ENCODE results near the gene IGHMBP2.

The IGHMBP2 gene

DNA sequence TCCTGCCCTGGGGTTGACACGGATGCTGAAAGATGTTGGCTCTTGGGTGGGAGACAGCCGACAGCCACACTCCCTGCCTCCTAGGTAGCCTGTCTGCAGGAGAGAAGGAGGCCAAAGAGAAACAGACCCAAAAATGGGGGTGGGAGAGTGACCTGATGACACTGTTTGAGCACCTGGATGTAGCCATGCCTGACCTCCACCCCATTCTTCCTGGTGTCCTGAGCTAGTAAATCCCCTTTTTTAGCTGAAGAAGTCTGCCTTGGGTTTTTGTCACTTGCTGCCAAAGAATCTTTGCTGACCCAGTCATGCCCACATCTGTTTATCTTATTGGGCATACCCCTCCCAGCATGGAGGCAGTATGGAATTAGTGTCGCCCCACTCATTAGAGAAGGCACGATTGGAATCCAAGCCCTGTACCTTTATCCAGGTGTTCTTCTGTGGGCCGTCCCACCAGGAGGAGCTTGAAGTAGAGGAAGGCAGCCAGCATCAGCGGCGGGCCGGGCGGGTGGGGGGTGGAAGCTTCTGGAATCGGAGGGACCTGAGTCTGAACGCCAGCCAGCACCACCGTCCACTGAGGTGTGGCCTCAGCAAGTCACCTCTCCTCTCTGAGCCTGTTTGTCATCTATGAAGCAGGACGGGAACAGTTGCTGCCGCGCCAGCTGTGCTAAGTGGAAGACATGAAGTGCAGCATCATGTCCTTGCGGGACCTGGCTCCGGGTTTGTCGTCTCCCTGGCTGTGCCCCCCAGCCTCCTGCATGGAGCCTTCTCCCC is 37.8 kb downstream of the IGHMBP2 start:
- DNase-seq, result no peak

DNA sequence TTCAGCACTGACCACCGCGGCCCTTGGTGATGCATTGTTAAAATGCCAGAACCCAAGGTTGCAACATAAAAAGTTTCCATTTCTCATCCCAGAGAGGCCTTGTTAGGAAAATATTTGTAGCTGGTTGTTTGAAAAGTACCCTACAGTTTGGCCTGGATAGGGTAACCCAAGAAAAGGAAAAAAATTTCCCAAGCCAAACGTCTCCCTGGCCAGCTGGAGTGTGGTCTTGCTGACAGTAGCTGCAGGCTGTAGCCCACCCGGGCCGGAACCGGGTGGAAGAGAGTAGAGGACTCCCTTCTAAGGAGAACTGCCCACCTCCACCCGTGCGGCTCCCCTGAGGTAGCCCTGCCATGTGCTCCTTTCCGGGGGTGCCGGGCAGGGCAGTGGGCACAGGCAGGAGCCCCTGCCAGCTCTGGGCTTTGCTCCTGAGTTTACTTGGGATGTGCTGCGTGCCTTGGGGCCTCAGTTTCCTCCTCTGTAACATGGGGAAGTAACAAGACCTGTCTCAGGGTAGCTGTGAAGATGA is 38.5 kb downstream of the IGHMBP2 start:
- no peak for DNase-seq

DNA sequence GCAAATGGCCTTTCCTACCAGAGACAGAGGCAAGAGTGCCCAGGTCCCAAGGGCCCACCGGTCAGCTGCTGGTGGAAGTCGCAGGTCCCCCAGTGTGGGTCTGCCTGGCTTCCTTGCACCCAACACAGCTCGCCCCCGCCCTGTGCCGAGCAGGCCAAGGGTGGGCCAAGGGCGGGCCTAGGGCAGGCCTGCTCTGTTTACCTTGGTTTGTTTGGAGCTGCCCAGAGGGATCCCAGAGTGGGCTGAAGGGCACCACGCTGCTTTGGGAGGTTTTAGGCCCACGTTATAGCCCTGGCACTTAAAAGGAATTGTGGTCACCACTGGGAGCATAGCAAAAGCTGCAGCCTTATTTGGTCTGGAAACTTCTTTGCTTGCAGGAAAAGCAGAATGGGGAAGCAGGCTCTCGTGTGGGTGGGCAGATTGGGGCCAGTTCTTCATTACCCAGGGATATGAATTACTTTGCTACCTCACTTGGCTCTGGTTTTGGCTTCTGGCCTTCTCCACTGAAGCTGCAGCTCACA is 39.1 kb downstream of the IGHMBP2 start:
- no peak for DNase-seq

DNA sequence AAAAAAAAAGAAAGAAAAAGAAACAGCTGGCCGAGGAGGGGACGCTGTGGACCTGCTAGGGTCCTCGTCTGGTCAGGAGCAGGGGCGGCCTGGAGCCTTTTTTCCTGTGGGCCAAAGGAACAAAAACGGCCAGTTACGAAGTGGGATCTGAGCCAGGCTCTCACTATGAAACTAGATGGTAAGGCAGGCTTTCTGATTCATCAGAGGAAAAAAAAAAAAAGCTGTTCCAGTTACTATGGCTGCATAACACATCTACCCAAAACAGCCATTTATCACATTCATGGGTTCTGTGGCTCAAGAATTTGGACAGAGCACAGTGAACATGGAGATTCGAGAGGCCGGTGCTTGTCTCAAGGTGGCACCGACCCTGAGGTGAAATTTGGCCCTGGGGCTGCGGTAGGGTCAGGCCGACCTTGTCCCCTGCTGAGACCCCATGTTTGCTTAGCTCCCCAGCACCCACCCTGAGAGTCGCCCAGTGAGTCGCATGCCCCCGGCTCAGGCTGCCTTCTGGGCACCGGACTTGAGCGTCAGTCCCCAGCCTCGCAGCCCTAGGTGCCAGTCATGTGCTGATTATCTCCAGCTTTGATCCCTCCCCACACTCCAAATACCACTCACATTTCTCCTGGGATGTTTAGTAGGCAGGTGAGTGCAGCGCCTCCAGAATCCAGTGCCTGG is 42.9 kb downstream of the IGHMBP2 start:
- no peak for DNase-seq

DNA sequence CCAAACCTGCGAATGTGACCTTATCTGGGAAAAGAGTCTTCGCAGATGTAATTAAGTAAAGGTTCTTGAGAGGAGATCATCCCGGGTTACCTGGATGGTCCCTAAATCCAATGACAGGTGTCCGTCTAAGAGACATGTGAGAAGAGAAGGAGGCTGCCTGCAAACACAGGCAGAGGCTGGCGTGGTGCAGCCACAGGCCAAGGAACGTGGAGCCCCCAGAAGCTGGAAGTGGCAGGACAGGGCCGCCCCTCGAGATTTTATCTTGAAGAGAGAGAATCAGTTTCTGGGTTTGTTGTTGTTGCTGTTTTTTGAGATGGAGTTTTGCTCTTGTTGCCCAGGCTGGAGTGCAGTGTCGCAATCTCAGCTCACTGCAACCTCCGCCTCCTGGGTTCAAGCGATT is 43.5 kb downstream of the IGHMBP2 start:
- DNase-seq, result no peak

DNA sequence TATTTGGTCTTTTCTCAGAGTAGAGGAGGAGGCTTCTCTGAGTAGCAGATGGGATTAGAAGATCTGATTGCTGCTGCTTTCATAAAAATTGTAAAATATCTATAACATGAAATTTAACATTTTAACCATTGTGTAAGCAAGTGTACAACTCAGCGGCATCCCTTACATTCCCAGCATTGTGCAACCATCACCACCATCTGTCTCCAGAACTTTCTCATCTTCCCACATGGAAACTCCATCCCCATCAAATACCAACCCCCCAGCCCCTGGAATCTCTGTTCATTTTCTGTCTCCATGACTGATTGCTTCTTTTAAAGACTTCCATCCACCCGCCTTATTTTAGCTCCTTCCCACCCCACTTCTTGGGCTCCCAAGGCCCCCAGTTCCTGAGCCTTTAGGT is 44.8 kb downstream of the IGHMBP2 start:
- no peak for DNase-seq

DNA sequence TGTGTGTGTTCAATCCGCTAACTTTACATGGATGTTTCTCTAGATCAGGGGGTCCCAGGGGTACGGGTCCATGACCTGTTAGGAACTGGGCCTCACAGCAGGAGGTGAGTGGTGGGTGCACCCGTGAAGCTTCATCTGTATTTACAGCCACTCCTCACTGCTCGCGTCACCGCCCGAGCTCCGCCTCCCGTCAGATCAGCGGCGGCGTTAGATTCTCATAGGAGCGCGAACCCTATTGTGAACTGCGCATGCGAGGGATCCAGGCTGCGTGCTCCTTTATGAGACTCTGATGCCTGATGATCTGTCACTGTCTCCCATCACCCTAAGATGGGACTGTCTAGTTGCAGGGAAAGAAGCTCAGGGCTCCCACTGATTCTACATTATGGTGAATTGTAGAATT is 45.2 kb downstream of the IGHMBP2 start:
- no peak for DNase-seq

DNA sequence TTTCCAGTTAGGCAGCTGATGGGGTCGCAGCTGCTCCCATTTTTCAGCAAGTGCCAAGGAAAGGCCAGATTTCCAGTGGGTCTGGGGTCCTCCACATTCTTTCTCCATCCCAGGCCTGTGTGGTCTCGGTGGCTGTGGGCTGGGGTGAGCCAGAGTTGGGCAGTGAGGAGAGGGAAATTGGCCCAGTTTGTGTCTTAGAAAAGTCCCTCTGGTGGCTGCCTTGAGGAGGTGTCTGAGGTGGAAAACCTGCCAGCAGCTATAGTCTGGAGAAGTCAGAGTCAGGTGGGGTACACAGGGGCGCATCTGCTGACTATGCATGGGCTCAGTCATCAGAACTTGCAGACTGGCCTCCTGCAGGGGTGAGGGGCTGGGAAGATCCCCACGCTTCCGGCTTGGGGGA is 46.6 kb downstream of the IGHMBP2 start:
- DNase-seq, result no peak

DNA sequence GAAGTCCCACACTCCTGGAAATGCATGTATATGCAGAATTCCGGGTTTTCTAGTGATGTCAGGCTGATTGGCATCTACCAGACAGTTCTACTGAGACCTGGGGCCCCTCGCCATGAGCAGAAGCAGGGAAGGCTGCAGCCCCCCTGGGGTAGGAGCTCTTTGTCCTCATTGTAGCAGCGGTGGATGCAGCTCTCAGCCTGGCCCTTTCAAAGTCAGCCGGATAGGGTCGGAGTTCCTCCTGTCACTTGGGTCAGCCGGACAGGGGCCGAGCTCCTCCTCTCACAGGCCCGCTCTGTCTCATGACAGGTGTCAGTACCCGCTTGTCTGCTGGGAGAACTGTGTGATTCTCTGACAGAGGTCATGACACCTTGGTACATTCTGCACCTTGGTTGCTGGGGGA is 47.1 kb downstream of the IGHMBP2 start:
- no peak for DNase-seq

DNA sequence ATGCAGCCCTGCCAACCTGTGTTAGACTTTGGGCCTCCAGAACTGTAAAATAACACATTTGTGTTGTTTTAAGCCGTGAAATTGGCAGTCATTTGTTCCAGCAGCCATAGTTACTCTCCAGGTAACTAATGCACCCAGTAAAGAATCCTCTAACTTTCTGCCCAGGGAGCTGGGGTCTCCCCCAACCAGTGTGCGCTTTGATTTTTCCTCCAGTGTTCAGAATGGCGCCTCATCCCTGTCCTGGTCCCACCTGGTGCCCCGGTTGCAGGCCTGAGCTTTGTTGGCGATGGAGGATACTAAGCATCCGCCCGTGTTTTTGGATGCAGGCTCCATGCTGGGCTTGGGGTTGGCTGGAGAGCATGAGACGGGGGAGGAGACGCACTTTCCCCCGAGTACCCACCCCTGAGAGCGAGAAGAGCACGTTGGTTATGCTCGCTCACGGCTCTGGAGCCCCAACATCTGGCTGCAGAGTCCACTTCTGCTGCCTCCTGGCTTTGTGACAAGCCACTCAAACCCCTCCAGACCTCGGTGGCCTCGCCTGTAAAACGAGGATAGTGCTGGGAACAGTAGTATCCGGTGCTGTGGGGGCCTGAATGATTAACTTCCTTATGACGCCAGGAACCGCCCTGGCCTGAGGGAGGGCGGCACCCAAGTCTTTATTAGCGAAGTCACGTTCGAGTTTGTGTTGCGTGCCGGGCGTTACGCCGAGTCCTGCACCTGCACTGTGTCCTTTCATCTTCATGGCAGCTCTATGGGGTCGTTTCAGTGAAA is 51.3 kb downstream of the IGHMBP2 start:
- no peak for DNase-seq

DNA sequence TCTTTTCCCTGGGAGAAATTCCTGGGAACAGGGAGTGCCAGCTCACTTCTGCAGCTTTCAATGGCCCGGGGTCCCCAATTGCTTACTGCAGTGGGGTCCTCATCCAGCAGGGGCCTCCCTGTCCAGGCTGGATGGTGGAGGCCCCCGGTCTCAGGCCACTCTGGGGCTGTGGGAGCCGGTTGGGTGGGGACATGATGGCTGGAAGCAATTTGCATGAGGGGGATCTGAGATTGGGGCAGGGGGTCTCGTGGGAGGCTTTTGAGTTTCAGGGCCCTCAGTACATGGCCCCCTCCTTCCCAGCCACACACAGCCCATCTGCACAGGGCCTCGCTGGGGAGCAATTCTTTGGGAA is 51.9 kb downstream of the IGHMBP2 start:
- DNase-seq, result no peak

DNA sequence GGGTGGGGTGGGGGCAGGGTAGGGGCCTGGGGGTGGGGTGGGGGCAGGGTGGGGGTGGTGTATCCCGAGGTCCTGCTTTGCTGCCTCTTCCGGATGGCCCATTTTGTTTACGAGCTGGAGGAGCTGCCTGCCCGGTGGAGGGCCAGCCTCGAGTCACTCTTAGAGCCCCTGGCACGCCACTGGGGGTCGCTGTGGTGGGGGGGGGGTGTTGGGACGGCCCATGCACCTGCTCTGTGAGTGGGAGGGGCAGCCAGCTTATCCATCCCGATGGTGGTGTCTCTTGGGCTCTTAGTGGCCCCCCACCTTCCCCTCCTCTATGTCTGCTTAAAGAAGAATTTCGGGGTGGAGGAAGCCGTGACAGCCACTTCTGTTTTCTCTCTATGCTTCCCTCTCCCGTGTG is 52.5 kb downstream of the IGHMBP2 start:
- DNase-seq, result no peak

DNA sequence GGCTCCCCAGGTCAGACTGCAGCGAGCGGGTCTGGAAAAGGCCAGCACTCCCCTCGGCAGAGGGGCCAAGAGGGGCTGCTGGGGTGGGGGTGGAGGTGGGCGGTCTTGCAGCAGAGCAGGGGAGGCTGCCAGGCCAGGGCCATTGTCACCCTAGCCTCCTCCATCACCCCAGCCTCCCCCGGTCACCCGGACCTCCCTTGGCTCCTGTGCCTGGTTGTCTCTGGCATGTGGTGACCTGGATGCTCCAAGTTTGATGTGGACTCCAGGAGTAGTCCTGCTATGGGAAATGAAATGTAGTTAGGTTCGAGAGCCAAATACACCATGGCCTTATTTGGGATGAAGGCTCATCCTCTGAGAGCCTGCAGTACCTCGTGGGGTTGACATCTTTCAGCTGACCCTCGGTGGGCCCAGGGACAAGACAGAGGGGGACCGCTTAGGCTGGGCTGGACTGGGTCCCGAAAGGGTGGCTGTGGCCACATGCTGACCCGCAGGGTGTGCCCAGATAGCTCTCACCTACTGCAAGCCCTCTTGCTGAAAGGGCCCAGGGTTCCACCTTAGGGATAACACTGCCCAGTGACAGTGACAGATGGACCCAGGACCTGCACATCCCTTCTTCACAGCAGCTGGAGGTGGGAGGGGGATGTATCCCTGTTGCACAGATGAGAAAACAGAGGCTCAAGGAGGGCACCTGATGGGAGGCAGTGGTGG is 53.0 kb downstream of the IGHMBP2 start:
- DNase-seq, result no peak

DNA sequence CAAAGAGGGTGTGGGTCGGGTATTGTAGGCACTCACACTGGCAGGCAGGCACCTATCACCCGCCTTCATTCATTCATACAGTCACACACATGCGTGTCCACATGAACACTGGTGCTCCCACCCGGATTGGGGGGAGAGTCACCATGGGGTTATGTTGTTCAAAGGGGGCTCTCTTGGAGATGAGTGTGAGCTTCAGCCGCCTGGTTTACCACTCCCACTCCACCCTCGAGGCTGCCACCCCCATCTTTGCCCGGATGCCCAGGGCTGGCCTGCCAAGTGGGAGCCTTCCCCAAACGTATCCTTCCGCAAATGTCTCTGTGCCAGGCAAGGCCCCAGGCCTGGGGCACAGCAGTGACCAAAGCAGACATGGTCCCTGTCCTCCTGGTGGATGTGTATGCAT is 54.5 kb downstream of the IGHMBP2 start:
- DNase-seq, result no peak

DNA sequence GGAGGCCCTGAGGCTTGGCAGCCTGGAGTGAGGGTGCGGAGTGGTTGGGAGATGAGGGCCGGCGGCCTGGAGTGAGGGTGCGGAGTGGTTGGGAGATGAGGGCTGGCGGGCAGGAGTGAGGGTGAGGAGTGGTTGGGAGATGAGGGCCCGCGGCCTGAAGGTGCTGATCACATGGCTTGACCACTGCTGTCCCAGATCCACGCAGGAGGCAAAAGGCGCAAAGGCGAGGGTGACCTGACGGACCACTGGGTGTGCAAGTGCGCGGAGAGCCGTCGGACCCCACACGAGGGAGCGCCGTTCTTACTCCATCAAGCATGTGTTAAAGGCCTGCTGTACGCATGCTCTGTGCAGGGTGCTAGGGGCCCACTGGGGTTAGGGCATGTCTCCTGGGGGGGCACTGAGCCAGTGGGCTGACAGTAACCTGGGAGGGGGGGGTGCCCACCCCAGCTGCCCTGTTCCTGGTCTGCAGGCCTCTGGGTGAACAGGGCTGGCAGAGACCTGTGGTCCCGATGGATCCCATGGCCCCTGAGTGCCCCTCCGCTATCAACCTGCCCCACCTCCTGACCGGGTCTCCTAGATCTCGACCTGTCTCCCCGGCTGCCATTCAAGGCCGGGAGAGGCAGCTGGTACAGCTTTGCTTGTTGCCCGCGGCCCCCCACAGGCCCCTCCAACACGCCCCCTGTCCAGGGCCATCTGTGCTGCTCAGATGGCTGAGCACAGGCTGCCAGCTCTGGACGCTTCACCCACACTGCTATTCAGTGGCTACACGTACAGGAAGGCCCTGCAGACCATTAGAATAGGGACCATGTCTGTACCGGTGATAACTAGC is 56.0 kb downstream of the IGHMBP2 start:
- no peak for DNase-seq

DNA sequence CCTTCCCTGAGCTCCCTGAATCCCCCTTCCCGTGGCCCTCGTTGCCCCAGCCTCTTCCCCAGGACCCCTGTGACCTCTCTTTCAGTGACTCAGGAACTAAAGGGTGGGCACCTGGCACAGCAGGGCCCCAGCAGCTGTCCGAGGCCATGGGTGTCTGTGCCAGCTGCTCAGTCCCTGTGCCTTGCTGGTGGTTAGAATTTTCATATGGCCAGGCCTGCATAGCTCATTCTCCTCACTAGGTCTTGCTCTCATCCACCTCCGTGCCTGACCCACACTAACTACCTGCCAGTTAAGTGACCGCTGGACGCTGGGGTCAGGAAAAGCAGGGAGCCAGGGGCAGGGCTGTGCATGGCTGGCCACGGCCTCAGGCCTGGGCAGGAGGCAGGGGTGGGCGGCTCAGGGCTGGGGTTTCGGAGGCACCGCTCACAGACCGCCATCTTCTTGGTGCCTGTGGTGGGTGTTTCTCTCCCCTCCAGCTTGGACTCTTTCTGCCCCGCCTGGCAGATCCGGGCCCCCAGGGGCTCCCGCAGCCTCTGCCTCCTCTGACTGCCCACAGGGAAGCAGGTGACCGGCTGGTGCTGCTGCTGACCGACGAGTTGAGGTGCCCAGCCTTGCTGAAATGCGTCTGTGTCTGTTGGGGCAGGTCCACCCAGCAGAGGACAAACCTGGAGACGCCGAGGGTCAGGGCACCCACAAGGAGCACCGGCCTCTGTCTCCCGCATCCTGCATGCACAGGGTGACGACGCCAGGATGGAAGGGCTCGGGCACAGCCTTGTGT is 56.8 kb downstream of the IGHMBP2 start:
- DNase-seq, result no peak

DNA sequence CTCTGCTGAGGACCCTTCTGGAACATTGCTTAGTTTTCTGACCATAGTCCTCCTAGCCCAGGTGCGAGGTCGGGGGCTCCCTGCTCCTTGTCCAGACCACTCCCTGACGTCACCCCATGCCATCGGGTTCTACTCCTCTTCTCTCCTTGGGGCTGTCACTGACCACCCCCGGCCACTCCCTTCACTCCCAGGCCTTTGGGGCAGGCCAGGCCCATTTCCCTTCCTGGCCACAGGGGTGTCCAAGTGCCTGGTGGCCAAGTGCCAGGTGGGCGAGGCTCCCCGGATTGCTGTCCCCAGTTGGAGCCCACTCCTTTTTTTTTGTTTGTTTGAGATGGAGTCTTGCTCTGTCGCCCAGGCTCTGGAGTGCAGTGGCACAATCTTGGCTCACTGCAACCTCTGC is 57.6 kb downstream of the IGHMBP2 start:
- no peak for DNase-seq

DNA sequence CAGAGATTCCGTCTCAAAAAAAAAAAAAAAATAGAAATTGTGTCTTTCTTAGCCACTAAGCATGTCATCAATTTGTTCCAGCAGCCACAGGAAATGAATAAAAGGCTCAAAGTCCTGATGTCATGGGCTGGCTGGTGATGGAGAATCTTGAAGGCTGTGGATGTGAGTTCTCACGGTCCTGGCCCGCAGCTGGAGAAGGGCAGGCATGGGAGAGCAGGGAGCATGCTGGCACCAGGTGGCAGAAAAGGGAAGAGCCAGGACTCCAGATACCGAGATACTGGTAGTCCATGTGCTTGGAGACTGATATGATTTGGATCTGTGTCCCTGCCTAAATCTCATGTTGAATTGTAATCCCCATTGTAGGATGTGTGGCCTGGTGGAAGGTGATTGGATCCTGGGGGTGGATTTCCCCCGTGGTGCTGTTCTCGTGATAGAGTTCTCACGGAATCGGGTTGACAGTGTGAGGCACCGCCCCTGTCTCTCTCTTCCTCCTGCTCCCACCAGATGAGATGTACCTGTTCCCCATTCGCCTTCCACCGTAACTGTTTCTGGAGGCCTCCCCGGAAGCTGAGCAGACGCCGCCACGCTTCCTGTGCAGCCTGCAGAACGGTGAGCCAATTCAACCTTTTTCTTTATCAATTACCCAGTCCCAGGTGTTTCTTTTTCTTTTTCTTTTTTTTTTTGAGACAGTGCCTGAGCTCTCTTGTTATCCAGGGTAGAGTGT is 59.0 kb downstream of the IGHMBP2 start:
- no peak for DNase-seq

DNA sequence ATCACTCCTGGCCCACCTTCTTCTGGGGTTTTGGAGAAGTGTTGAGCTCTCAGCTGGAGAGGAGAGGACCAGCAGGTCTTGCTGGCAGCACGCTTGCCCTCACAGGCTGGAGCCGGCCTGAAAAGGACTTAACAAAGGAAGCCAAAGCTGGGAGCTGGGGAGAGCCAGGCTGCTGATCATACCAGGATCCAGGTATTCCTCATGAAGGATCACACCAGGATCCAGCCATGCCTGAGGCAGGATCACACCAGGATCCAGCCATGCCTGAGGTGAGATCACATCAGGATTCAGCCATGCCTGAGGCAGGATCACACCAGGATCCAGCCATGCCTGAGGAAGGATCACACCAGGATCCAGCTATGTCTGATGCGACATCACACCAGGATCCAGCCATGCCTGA is 60.1 kb downstream of the IGHMBP2 start:
- no peak for DNase-seq
